Measurements from ENCODE around the gene HAO1. TPM values are rescaled to one million over a fixed set of nuclear protein-coding genes. Genes with fewer than 3 reads are reported as not detected.

HAO1 gene
- total RNA-seq (ENCODE audit: unreplicated experiment) = not detected
- long read RNA-seq = 0 reads

DNA sequence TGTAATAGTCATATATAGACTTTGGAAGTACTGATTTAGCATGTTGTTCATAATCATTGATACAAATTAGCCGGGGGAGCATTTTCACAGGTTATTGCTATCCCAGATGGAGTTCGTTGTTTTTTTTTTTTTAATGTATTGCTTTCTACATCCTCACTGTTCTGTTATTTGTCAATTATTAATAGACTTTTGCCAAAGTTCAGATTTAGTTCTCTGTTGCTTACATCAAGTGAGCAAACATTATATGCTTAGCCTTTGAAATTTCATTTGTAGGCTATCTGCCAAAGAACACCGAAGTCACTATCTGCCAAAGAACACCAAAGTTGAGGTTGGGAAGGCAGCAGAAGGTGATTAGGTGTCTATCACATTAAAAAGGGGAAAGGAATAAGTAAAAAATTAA is at the start of gene HAO1:
Gene HAO1, minus strand, starts transcription at position 118 of the 400 bp plus-strand sequence. Its CDS starts 36 bp downstream, at position 82.
- DNase-seq = no peak
- Mint-ChIP-seq H3K27me3 (ENCODE audit: unreplicated experiment) (no peaks in the 10 kb centered on the region), H3K27ac (ENCODE audit: unreplicated experiment) (no peak within 1 kb of the TSS), H3K4me1 (ENCODE audit: low read depth, unreplicated experiment) (peaks cover under 1% of the 10 kb centered on the region), H3K9me3 (ENCODE audit: unreplicated experiment) (peaks cover 3% of the 10 kb centered on the region), H3K4me3 (ENCODE audit: unreplicated experiment) (no peak within 1 kb of the TSS), H3K36me3 (ENCODE audit: unreplicated experiment) (no peaks in the 10 kb centered on the region)
- TF ChIP-seq CTCF (IDR thresholded peaks at IDR 0.05; ENCODE audit: partially characterized antibody, unreplicated experiment) = no peak

- no peak for DNase-seq
- peaks cover 11% of the 10 kb centered on the region for H3K36me3 Mint-ChIP-seq (ENCODE audit: unreplicated experiment)
- H3K9me3 Mint-ChIP-seq (ENCODE audit: unreplicated experiment) = no peaks in the 10 kb centered on the region
- H3K4me3 Mint-ChIP-seq (ENCODE audit: unreplicated experiment) = no peak overlapping the region
- H3K27me3 Mint-ChIP-seq (ENCODE audit: unreplicated experiment) = no peaks in the 10 kb centered on the region
- H3K4me1 Mint-ChIP-seq (ENCODE audit: low read depth, unreplicated experiment) = peaks cover 5% of the 10 kb centered on the region
- TF ChIP-seq CTCF (IDR thresholded peaks at IDR 0.05; ENCODE audit: partially characterized antibody, unreplicated experiment) = no peak
- H3K27ac Mint-ChIP-seq (ENCODE audit: unreplicated experiment) = no peak overlapping the region
These were observed 49.1 kb upstream of the HAO1 start for GRCh38 chr20:7989379-7989778.

- no peaks in the 10 kb centered on the region for H3K9me3 Mint-ChIP-seq (ENCODE audit: unreplicated experiment)
- no peak for DNase-seq
- no peaks in the 10 kb centered on the region for H3K27me3 Mint-ChIP-seq (ENCODE audit: unreplicated experiment)
- H3K4me3 Mint-ChIP-seq (ENCODE audit: unreplicated experiment) = no peak overlapping the region
- H3K27ac Mint-ChIP-seq (ENCODE audit: unreplicated experiment) = no peak overlapping the region
- no peak for TF ChIP-seq CTCF (IDR thresholded peaks at IDR 0.05; ENCODE audit: partially characterized antibody, unreplicated experiment)
- H3K4me1 Mint-ChIP-seq (ENCODE audit: low read depth, unreplicated experiment) = peaks cover 5% of the 10 kb centered on the region
- H3K36me3 Mint-ChIP-seq (ENCODE audit: unreplicated experiment) = peaks cover 6% of the 10 kb centered on the region
These were observed 45.7 kb upstream of the HAO1 start for GRCh38 chr20:7985916-7986315.

DNA sequence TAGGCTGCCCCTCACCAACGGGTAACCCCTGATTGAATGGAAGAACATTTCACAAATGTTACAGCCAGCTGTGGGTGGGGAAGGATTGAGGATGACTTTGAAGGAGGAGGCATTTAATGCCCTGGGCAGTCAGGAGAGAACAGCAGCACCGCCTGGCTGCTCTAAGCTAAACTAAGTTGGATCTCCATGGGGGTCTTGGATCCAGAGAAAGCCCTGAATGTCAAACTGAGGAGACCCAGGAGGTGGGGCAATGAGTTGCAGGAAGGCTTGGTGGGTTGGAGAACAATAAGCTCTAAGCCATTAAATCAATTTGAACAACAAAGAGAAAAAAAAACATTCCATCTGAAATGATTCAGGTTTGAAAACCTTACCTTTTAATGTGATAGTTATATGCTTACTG is 43.9 kb upstream of the HAO1 start:
- Mint-ChIP-seq H3K4me1 (ENCODE audit: low read depth, unreplicated experiment) (peaks cover 5% of the 10 kb centered on the region), H3K36me3 (ENCODE audit: unreplicated experiment) (peaks cover 6% of the 10 kb centered on the region), H3K27me3 (ENCODE audit: unreplicated experiment) (no peaks in the 10 kb centered on the region), H3K4me3 (ENCODE audit: unreplicated experiment) (no peak overlapping the region), H3K9me3 (ENCODE audit: unreplicated experiment) (no peaks in the 10 kb centered on the region), H3K27ac (ENCODE audit: unreplicated experiment) (no peak overlapping the region)
- TF ChIP-seq CTCF (IDR thresholded peaks at IDR 0.05; ENCODE audit: partially characterized antibody, unreplicated experiment) = no peak
- DNase-seq = no peak

GRCh38 chr20:7981374-7981773 is 41.1 kb upstream of the HAO1 start:
- H3K27me3 Mint-ChIP-seq (ENCODE audit: unreplicated experiment) = no peaks in the 10 kb centered on the region
- no peak overlapping the region for H3K27ac Mint-ChIP-seq (ENCODE audit: unreplicated experiment)
- no peaks in the 10 kb centered on the region for H3K9me3 Mint-ChIP-seq (ENCODE audit: unreplicated experiment)
- no peak overlapping the region for H3K4me3 Mint-ChIP-seq (ENCODE audit: unreplicated experiment)
- no peak for TF ChIP-seq CTCF (IDR thresholded peaks at IDR 0.05; ENCODE audit: partially characterized antibody, unreplicated experiment)
- DNase-seq = no peak
- H3K36me3 Mint-ChIP-seq (ENCODE audit: unreplicated experiment) = peaks cover 6% of the 10 kb centered on the region
- peaks cover 12% of the 10 kb centered on the region for H3K4me1 Mint-ChIP-seq (ENCODE audit: low read depth, unreplicated experiment)

Data from glutamatergic neuron (in vitro differentiated cells).